ENCODE data around the gene DGCR2. TPM values are rescaled to one million over a fixed set of nuclear protein-coding genes. Genes with fewer than 3 reads are reported as not detected.

Gene DGCR2
- polyA plus RNA-seq, 1 donor (not counting 4 experiments of a cell fraction or from before 2014, with no cell fraction given) = 23.2 TPM

DNA sequence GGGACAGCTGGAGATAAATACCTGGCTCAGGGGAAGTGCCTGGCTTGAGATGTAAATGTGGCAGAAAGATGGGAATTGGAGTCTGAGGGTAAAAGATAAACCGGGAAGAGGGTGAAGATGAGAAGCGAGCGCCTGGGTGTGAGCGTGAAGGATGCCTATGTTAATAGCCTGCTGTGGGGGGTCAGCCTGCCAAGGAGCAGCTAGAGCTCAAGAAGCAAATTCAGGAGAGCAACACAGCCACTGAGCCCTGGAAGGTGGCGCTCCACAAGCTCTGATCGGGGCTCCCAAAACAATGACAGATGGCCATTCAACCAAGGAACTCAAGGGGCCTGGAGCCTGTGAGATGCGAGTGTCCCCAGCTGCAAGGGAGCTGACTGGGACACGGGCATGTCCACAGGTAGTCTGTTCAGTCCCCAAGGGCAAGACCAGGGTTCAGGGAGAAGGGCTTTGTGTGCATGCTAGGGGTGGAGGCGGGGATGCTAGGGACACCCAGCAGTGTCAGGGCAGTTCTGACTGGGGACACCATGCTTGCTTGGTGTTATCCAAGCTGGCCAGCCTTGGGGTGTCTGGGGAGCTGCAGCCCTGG, 25.1 kb upstream of the DGCR2 start:
- no peaks in the 10 kb centered on the region for H3K9me1 ChIP-seq (ENCODE audit: control insufficient read depth, extremely low read depth, insufficient read depth, low read length)
- no peaks in the 10 kb centered on the region for H3K9me3 ChIP-seq (ENCODE audit: control insufficient read depth, low read depth, low read length)
- FAIRE-seq (no peak), DNase-seq (ENCODE audit: low read depth, low spot score) (no peak)
- no peak overlapping the region for H3K27ac ChIP-seq (ENCODE audit: control insufficient read depth, insufficient read depth, low read length)
- H3K4me3 ChIP-seq (ENCODE audit: control insufficient read depth in 2 of 3, extremely low read depth in 1 of 3, insufficient read depth in 2 of 3, low read depth in 1 of 3, low read length in 3 of 3) = no peak overlapping the region
- no peaks in the 10 kb centered on the region for H4K20me1 ChIP-seq (ENCODE audit: control insufficient read depth, extremely low read depth, insufficient read depth, low read length)
- peaks cover 18% of the 10 kb centered on the region for H3K79me2 ChIP-seq (ENCODE audit: control insufficient read depth, insufficient read depth, low read length)
- peaks cover 0 to 3% of the 10 kb centered on the region in 2 experiments for H3K36me3 ChIP-seq (ENCODE audit: control insufficient read depth in 2 of 2, extremely low read depth in 1 of 2, insufficient read depth in 2 of 2, low read length in 2 of 2)
- H3K27me3 ChIP-seq (ENCODE audit: control insufficient read depth, extremely low read depth, insufficient read depth, low read length) = peaks cover 46% of the 10 kb centered on the region
- no peak overlapping the region for H3K4me2 ChIP-seq (ENCODE audit: control insufficient read depth, extremely low read depth, insufficient read depth, low read depth, low read length)
- no peak overlapping the region for H2AFZ ChIP-seq (ENCODE audit: control insufficient read depth, low read length)
- dilution Hi-C loops (cut with MboI; ENCODE audit: extremely low pct_ligation_motif_present, low sequenced_read_pairs) = no loop called here
- peaks cover 6% of the 10 kb centered on the region for H3K4me1 ChIP-seq (ENCODE audit: control insufficient read depth, extremely low read depth, insufficient read depth, low read length)
- TF ChIP-seq, protein P1, sequence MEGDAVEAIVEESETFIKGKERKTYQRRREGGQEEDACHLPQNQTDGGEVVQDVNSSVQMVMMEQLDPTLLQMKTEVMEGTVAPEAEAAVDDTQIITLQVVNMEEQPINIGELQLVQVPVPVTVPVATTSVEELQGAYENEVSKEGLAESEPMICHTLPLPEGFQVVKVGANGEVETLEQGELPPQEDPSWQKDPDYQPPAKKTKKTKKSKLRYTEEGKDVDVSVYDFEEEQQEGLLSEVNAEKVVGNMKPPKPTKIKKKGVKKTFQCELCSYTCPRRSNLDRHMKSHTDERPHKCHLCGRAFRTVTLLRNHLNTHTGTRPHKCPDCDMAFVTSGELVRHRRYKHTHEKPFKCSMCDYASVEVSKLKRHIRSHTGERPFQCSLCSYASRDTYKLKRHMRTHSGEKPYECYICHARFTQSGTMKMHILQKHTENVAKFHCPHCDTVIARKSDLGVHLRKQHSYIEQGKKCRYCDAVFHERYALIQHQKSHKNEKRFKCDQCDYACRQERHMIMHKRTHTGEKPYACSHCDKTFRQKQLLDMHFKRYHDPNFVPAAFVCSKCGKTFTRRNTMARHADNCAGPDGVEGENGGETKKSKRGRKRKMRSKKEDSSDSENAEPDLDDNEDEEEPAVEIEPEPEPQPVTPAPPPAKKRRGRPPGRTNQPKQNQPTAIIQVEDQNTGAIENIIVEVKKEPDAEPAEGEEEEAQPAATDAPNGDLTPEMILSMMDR (optimal IDR thresholded peaks at IDR 0.05 in 1 of 3, IDR thresholded peaks at IDR 0.05 in 1 of 3, conservative IDR thresholded peaks at IDR 0.05 in 1 of 3; ENCODE audit: extremely low read depth in 1 of 3, insufficient read depth in 2 of 3, low read length in 3 of 3) = no peak
- no peak for TF ChIP-seq EZH2 (IDR thresholded peaks at IDR 0.05; ENCODE audit: low read length)
- no peak overlapping the region for H3K9ac ChIP-seq (ENCODE audit: control insufficient read depth, extremely low read depth, insufficient read depth, low read length)

DNA sequence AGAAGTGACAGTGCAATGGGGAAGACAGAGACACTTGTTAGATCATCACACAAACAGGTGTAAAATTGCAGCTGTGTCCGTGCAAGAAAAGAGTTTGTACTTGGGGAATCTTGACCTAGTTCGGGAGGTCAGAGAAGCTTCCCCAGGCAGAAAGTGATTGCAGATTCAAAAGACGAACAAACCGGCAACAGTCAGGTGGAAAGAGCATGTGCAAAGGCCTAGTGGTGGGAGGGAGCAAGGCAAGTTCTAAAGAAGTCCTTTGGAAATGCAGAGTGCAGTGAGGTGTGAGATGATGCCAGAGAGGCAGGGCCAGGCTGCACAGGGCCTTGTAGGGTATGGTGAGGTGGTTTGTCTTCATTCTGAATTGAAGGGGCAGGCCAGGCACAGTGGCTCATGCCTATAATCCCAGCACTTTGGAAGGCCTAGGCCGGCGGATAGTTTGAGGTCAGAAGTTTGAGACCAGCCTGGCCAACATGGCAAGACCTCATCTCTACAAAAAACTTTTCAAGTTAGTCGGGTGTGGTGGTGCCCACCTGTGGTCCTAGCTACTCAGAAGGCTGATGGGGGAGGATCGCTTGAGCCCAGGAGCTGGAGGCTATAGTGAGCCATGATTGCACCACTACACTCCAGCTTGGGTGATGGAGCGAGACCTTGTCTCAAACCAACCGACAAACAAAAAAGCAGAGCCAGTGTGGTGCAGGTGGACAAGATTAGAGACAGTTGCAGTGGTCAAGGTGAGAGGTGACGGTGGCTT, 24.2 kb upstream of the DGCR2 start:
- no peak overlapping the region for H3K9ac ChIP-seq (ENCODE audit: control insufficient read depth, extremely low read depth, insufficient read depth, low read length)
- H3K4me2 ChIP-seq (ENCODE audit: control insufficient read depth, extremely low read depth, insufficient read depth, low read depth, low read length) = no peak overlapping the region
- H3K27ac ChIP-seq (ENCODE audit: control insufficient read depth, insufficient read depth, low read length) = no peak overlapping the region
- TF ChIP-seq, protein P1 (optimal IDR thresholded peaks at IDR 0.05 in 1 of 3, IDR thresholded peaks at IDR 0.05 in 1 of 3, conservative IDR thresholded peaks at IDR 0.05 in 1 of 3; ENCODE audit: extremely low read depth in 1 of 3, insufficient read depth in 2 of 3, low read length in 3 of 3) = no peak
- TF ChIP-seq EZH2 (IDR thresholded peaks at IDR 0.05; ENCODE audit: low read length) = no peak
- FAIRE-seq (no peak), DNase-seq (ENCODE audit: low read depth, low spot score) (no peak)
- no peaks in the 10 kb centered on the region for H4K20me1 ChIP-seq (ENCODE audit: control insufficient read depth, extremely low read depth, insufficient read depth, low read length)
- peaks cover 37% of the 10 kb centered on the region for H3K27me3 ChIP-seq (ENCODE audit: control insufficient read depth, extremely low read depth, insufficient read depth, low read length)
- peaks cover 6% of the 10 kb centered on the region for H3K4me1 ChIP-seq (ENCODE audit: control insufficient read depth, extremely low read depth, insufficient read depth, low read length)
- H3K36me3 ChIP-seq (ENCODE audit: control insufficient read depth in 2 of 2, extremely low read depth in 1 of 2, insufficient read depth in 2 of 2, low read length in 2 of 2) = peaks cover 0 to 6% of the 10 kb centered on the region in 2 experiments
- no peak overlapping the region for H3K4me3 ChIP-seq (ENCODE audit: control insufficient read depth in 2 of 3, extremely low read depth in 1 of 3, insufficient read depth in 2 of 3, low read depth in 1 of 3, low read length in 3 of 3)
- H3K9me1 ChIP-seq (ENCODE audit: control insufficient read depth, extremely low read depth, insufficient read depth, low read length) = no peaks in the 10 kb centered on the region
- no peaks in the 10 kb centered on the region for H3K9me3 ChIP-seq (ENCODE audit: control insufficient read depth, low read depth, low read length)
- H2AFZ ChIP-seq (ENCODE audit: control insufficient read depth, low read length) = no peak overlapping the region
- dilution Hi-C loops (cut with MboI; ENCODE audit: extremely low pct_ligation_motif_present, low sequenced_read_pairs) = no loop called here
- H3K79me2 ChIP-seq (ENCODE audit: control insufficient read depth, insufficient read depth, low read length) = peaks cover 20% of the 10 kb centered on the region
